Measurements from ENCODE around the gene ST6GALNAC3.

ST6GALNAC3 gene

DNA sequence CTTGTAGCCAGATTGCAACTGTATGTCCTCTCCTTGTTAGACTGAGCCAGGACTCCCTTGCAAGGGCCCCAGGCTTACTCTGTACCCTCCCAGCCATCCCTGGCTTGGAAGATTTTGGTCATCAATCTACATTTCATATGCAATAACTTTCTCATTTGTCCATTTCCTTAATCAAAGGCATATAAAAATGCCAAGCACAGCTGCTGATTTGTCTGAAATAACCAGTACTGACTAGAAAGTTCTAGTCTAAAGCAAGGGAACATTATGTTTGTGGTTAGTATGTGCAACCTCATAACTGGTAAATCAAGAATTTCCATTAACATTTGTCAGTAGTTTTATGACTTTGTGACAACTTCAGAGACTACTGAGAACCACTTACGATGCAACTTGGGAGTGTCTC, 370.2 kb downstream of the ST6GALNAC3 start:
- DNase-seq (ENCODE audit: low read depth): no peak

DNA sequence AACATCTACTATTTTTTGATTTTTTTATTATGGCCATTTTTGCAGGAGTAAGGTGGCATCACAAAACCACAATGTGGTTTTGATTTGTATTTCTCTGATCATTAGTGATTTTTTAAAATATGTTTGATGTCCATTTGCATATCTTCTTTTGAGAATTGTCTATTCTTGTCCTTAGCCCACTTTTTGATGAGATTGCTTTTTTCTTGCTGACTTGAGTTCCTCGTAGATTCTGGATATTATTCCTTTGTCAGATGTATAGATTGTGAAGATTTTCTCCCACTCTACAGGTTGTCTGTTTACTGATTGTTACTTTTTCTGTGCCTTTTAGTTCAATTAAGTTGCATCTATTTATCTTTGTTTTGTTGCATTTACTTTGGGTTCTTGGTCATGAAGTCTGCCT, 375.7 kb downstream of the ST6GALNAC3 start:
- no peak for DNase-seq (ENCODE audit: low read depth)

DNA sequence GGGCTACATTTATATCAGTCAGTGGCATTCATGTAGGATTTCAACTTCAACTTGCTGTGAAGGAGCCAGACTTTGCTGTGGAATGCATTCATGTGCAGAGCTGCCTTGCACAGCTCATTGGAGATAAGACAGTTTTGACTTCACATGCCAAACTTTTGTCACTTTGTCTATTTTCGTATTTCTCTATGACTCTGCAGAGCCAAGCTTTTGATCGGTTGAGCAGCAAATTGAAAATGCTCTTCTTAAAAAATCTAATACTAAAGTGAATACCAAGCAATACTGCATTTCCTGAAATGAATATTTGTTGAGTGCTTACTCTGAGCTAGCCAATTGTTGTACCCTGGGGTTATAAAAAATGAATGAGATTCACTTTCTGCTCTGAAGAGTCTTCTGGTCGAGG, 388.7 kb downstream of the ST6GALNAC3 start:
- DNase-seq (ENCODE audit: low read depth): no peak

DNA sequence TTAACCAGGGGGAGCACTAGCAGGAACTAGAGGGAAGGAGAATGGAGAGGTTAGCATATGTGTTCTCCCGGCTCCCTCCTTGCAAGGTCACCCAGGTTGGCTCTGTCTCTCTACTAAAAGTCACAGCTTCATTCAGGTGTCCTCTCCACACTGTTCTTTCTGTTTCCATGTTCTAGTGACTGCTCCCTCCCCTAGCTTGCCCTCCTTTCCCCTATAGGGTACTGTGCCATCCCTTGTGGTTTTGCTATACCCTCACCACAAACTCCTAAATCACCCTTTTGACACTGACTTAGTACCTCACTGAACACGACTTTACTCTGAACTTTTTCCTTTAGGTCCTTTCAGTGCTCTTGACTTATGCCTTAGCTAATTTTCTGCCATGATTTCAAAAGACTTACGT, 389.3 kb downstream of the ST6GALNAC3 start:
- DNase-seq (ENCODE audit: low read depth): no peak

GRCh38 chr1:76465030-76465429, 390.5 kb downstream of the ST6GALNAC3 start:
- DNase-seq (ENCODE audit: low read depth): no peak

GRCh38 chr1:76470166-76470565, 395.6 kb downstream of the ST6GALNAC3 start:
- no peak for DNase-seq (ENCODE audit: low read depth)

- no peak for DNase-seq (ENCODE audit: low read depth)
Measured at GRCh38 chr1:76471536-76471935, 397.0 kb downstream of the ST6GALNAC3 start.

GRCh38 chr1:76473591-76473990, 399.0 kb downstream of the ST6GALNAC3 start:
- DNase-seq (ENCODE audit: low read depth): no peak

DNA sequence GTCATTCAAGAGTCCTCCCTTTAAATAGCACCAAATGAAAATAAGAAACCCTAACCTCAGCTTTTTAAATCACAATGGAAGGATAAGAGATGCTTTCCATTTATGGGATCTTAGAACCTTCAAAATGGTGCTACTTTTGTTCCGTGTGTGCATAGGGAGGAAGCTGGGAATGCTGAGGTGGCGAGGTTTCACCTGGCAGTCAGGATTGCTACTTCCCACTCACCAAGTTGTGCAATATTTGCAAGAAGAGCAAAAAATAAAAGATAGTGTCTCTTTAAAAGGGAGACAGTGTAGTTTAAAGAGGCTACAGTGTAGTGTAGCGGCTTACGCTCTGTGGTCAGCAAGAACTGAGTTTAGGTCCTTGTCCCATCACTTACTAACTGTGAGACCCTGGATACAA, 400.4 kb downstream of the ST6GALNAC3 start:
- DNase-seq (ENCODE audit: low read depth): no peak

DNA sequence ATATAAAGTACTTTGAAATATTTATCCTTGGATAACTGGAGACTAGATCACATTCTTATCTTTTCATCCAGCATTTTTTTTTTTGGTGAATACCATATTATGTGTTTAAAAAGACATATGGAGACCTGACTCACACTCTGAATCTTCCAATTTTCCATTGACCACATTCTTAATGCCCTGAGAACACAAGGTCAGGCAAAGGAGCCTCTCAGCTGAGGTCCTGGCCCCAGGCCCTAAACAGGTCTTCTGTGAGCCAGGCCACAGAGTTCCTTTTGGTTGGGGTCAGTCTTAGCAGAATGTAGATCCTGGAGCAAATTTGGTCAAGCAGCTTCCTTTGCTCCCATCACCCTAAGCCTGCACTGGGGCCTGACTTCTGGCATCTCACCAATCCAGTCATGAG, 402.6 kb downstream of the ST6GALNAC3 start:
- no peak for DNase-seq (ENCODE audit: low read depth)

- no peak for DNase-seq (ENCODE audit: low read depth)
Measured at GRCh38 chr1:76480827-76481226, 406.3 kb downstream of the ST6GALNAC3 start.

DNA sequence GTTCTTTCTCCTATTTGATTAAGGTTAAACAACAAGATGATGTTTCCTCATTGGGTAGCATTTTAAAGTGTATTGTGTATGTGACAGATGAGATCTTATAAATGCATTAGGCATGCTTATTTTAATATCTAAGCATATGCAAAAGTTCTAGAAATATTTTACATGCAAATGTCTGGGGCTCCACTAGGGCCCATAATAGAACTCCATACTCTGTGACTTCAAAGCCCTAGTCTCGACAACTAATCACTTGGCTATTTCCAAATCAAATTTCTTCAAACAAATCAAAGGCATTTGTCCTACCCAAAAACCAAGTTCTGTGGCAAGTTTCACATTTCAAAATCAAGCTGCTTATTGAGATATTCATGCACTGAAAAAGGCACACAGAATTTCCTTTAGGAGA, 407.1 kb downstream of the ST6GALNAC3 start:
- no peak for DNase-seq (ENCODE audit: low read depth)

DNA sequence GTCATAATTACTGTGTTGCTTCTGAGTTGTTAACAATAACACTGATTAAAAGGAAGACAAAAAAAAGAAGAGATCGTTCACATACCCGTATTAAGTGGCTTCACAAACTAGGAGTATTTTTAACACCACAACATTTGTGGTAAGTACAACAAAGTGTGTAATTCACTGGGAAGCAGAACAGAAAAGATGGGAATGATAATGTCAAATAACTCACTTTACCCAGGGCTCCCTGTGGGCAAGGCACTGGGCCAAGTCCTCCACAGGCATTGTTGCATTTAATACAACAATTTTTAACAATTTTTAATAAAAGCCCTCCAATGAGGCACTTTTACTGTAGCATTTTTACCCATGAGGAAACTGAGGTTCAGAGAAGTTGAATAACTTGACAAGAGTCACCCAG, 407.7 kb downstream of the ST6GALNAC3 start:
- no peak for DNase-seq (ENCODE audit: low read depth)

DNA sequence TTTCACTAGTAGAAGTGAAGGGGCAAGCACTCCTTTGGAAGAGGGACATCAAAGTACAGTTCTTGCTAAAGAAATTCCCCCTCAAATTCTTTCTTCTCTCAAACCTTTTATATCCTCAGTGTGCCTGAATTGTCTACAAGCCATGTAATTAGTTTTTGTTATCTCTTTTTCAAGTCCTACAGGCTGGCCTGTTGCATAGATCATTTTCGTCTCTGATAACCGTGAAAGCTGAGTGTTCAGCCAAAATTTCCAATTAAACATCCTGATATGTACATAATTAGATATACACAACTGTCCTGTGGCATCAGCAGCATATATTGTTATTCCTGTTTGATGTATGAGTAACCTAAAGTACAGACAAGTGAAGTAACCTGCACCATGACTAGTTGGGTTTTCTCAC, 417.2 kb downstream of the ST6GALNAC3 start:
- DNase-seq (ENCODE audit: low read depth): no peak

DNA sequence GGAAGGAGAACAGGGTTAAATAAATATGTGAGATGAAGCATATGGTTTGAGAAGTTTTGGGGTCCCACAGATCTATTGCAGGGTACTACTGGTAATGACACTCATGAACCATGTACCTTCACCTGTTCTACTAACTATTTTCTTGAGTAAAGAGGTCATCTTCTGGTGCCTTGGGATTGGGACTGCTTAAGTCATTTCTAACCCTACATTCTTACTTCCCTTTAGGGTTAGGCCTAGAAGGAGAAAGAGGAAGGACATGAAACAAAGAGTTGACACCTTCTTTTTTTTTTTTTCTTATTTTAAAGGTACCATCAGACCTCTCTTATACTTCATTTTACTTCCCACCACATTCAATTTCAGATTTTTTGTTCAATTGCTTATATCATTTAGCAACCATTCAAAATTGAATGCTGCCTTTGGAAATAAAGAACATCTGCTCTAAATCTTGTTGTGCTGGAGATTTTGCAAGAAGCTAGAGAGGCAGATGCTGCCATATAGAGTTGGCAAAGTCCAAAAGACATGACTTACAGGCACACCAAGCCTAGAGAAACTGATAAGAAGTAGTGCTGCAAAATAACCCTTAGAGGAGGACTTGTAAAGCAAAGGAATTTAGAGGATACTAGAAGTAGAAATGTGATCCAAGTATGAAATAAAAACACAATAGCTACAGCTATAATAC, 418.3 kb downstream of the ST6GALNAC3 start:
- no peak for DNase-seq (ENCODE audit: low read depth)

GRCh38 chr1:76494807-76495206, 420.3 kb downstream of the ST6GALNAC3 start:
- DNase-seq (ENCODE audit: low read depth): no peak

- no peak for DNase-seq (ENCODE audit: low read depth)
Measured at GRCh38 chr1:76496871-76497270, 422.3 kb downstream of the ST6GALNAC3 start.

- DNase-seq (ENCODE audit: low read depth): no peak
Measured at GRCh38 chr1:76500116-76500515, 425.6 kb downstream of the ST6GALNAC3 start.

- no peak for DNase-seq (ENCODE audit: low read depth)
Measured at GRCh38 chr1:76501136-76501535, 426.6 kb downstream of the ST6GALNAC3 start.

GRCh38 chr1:76501586-76502219, 427.2 kb downstream of the ST6GALNAC3 start:
- no peak for DNase-seq (ENCODE audit: low read depth)

DNA sequence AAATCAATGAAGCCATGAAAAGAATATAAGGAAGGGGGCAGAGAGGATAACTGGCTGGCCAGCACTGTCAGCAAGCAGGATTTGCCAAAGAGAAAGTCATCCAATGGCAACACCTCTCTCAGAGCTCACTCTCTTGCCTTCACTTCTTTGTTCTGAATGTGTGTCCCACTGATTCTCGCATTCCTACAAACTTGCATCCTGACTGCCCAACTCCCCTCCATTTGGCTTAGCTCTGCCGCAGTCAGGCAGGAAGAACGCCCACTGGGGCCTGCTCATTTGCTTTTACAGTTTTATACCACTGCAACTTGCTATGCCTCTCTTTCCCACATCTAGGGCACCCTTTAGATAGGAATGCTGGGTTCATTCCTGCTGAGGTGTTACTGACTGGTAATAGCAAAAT, 428.6 kb downstream of the ST6GALNAC3 start:
- DNase-seq (ENCODE audit: low read depth): no peak

- DNase-seq (ENCODE audit: low read depth): no peak
Measured at GRCh38 chr1:76503736-76504135, 429.2 kb downstream of the ST6GALNAC3 start.

- DNase-seq (ENCODE audit: low read depth): no peak
Measured at GRCh38 chr1:76507376-76507775, 432.8 kb downstream of the ST6GALNAC3 start.

- no peak for DNase-seq (ENCODE audit: low read depth)
Measured at GRCh38 chr1:76508871-76509270, 434.3 kb downstream of the ST6GALNAC3 start.

Measured in HS-27A (cell line).